GM10248 (cell line): Measurements from ENCODE around the gene ACOT7.

Source experiments
- CTCF ChIA-PET: fragments of 300-600 bp; sonication (Branson Sonifier 250); formaldehyde crosslinking; extraction: SDS; loops from one replicate; lab custom pipeline; 2021; ENCODE audit warnings: antibody characterized with exemption; lab: Yijun Ruan, JAX
- POLR2A ChIA-PET: fragments of 350-650 bp; sonication (Branson Sonifier 250); formaldehyde crosslinking; extraction: SDS; loops from one replicate; lab custom pipeline; 2020; ENCODE audit warnings: antibody characterized with exemption; lab: Yijun Ruan, JAX
- DNase-seq: peaks from one replicate; pipeline ENCODE4 v3.0.0; 2012; ENCODE audit errors: extremely low spot score
- TF ChIP-seq, protein P1 (sequence below): IDR thresholded peaks from 2 replicates; pipeline ENCODE4 v1.5.1; 2012; ENCODE audit warnings: mild to moderate bottlenecking, low read depth; ENCODE audit errors: extremely low read depth, missing control alignments, control extremely low read depth

ACOT7 gene

DNA sequence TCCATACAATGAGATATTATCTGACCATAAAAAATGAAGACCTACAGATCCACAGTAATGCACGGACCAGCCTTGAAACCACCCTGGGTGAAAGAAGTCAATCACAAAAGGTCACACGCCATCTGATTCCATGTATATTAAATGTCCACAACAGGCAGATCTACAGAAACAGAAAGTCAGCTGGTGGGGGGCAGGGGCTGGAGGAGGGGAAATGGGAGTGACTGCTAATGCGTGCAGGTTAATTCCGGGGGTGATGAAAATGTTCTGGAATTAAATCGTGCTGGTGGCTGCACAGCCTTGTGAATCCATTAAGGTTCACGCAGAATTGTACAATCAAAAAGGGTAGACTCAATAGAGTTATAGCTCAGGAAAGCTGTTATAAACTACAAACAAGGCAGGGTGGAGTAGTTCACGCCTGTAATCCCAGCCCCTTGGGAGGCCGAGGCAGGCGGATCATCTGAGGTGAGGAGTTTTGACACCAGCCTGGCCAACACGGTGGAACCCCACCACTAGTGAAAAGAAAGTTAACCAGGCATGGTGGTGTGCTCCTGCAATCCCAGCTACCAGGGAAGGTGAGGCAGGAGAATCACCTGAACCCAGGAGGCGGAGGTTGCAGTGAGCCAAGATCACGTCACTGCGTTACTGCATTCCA, 32.3 kb downstream of the ACOT7 start:
- TF ChIP-seq, protein P1, sequence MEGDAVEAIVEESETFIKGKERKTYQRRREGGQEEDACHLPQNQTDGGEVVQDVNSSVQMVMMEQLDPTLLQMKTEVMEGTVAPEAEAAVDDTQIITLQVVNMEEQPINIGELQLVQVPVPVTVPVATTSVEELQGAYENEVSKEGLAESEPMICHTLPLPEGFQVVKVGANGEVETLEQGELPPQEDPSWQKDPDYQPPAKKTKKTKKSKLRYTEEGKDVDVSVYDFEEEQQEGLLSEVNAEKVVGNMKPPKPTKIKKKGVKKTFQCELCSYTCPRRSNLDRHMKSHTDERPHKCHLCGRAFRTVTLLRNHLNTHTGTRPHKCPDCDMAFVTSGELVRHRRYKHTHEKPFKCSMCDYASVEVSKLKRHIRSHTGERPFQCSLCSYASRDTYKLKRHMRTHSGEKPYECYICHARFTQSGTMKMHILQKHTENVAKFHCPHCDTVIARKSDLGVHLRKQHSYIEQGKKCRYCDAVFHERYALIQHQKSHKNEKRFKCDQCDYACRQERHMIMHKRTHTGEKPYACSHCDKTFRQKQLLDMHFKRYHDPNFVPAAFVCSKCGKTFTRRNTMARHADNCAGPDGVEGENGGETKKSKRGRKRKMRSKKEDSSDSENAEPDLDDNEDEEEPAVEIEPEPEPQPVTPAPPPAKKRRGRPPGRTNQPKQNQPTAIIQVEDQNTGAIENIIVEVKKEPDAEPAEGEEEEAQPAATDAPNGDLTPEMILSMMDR, result no peak
- POLR2A ChIA-PET, result no interaction called here
- CTCF ChIA-PET, result interaction anchor here (1.1 to 9.3 kb wide), 10 partner anchors 12 to 114 kb away, joined by 4 to 127 read pairs (median 20); partner anchors contain the start of gene ACOT7
- DNase-seq, result no peak

DNA sequence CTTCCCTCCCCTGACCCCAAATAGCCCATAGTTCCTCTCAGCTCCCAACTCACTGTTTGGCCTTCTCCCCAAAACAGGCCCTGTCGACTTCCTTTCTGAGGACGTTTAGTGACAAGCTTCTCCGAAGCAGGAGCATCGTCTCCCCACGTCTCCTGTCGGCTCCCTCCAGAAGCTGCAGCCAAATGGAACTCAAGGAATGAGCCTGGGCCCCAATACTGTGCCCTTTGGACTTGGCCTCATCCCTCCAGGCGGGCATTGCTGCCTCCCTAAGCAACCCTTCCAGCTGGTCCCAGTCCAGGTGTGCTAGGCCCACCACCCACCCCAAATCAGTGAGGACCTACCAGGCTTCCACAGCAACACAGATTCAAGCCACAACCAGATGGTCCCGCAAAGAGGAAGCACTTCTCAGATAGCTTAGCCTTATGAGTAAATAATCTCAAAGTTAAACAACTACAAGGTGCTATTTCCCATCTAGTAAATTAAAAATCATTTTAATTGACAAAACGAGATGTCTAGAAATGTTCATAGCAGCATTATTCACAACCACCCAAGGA, 33.0 kb downstream of the ACOT7 start:
- ChIA-PET CTCF (interaction anchor here (1.0 to 9.3 kb wide), 7 partner anchors 11 to 156 kb away, joined by 3 to 127 read pairs (median 33); partner anchors contain the start of gene ACOT7), POLR2A (no interaction called here)
- TF ChIP-seq, protein P1, result no peak
- DNase-seq, result no peak

DNA sequence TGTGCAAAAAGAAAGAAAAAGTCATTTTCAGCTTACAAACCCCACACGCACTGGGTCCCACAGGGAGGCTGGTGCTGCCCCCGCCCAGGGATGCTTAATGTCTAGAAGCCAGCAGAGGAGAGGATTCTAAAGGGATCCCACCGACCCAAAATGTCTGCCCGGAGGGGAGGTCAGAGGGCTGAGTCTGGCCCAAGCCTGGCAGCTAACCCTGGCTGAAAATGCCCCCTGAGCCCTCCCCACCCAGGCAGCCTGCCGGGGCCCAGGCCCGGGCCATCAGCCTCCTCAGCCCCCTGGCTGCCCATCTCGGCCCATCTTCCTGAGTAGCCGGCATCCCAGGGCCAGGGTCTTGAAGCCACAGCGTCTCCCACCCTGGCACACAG, 33.5 kb downstream of the ACOT7 start:
- DNase-seq, result no peak
- CTCF ChIA-PET, result interaction anchor here (1.0 to 9.3 kb wide), 7 partner anchors 11 to 155 kb away, joined by 3 to 127 read pairs (median 33); partner anchors contain the start of gene ACOT7
- POLR2A ChIA-PET, result no interaction called here
- TF ChIP-seq, protein P1, result no peak

DNA sequence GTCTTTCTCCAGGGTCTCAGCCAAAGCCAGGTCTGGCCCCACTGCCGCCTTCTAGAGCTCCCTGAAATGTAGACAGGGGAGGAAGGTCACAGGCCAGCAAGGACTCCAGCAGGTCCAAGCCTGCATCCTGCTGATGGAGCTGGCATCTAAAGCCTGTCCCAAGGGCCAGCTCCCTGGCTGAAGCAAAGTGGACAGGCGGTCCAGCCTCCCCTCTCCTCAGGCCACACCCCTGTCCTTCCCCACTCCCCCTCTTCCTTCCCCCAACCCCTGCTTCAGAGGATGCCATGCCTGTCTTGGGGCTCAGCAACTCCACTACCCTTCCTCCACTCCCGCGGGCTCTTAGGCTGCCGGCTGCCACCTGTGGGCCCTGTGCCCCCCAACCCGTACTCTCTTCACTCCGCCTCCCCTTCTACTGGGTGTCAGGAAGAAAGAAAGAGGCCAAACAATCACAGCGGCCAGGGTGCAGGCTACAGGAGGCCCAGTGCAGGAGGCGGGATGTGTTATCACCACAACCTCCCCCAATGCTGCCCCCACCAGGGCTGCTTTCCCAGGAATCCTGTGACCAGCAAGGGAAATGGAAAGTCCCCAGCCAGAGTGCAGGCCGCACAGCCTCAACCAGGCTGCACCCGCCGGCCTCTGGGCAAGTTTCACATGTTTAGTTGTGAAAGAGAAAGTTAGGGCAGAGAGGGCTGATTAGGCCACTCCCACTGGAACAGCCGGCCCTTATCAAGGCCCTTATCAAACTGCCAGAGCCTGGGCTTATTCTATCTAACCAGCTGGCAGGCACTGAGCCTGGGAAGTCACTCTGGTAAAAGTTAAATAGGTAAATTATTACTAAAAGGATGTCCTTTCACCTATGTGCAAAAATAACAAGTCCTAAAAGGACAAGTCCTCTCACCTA, 34.1 kb downstream of the ACOT7 start:
- TF ChIP-seq, protein P1, result no peak
- peak; percentile 82 for DNase-seq
- CTCF ChIA-PET, result interaction anchor here (0.8 to 9.3 kb wide), 11 partner anchors 10 to 195 kb away, joined by 3 to 127 read pairs (median 6); partner anchors contain the start of genes ACOT7 and NOL9
- POLR2A ChIA-PET, result interaction anchor here (0.6 kb wide), 1 partner anchor 13 kb away, joined by 6 read pairs; no protein-coding TSS in a partner anchor

DNA sequence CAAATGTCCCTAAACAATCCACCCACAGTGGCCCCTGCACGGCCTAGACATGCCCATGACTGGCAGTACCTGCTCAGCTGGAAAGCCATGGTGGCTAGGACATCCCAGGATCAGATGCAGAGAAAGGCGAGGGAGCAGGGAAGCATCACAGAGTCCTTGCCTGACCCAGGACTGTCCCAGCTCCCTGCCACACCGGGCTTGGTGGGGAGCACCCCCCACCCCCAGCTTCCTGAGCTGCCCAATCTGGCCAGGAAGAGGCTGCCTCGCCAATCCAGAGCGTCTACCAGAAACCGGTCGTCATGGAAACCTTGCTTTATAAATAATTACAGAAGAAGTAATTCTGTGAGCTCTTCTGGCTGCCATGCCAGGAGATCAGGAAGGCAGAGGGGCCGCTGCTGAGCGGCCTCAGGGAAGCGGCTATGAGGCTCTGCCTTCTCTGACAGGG, 34.8 kb downstream of the ACOT7 start:
- DNase-seq, result peak; percentile 55
- ChIA-PET CTCF (interaction anchor here (0.8 to 9.3 kb wide), 10 partner anchors 9 to 196 kb away, joined by 3 to 127 read pairs (median 5); partner anchors contain the start of genes ACOT7 and NOL9), POLR2A (interaction anchor here (0.6 kb wide), 1 partner anchor 13 kb away, joined by 6 read pairs; no protein-coding TSS in a partner anchor)
- TF ChIP-seq, protein P1, result no peak

DNA sequence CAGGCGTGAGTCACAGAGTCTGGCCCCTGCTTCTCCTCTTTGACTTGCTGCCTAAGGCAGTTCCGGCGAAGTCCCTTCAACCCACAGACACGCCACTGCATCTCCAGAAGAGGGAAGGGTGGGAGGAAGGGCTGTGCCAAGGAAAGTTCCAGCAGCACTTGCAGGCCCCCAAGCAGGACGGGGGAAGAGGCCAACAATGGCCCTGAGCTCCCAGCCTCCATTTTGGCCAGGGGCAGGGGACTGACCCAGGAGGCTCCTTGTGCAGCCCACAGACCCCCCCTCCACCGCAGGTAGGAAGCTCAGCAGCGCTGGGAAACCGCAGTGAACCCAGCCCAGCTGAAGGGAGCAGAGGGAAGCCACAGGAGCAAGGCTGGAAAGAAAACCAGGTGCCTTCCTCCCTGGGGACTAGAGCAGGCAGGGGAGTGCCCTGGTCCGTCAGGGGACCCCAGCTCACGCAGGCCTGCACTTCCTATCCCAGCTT, 35.4 kb downstream of the ACOT7 start:
- TF ChIP-seq, protein P1, result no peak
- ChIA-PET CTCF (interaction anchor here (0.8 to 9.3 kb wide), 12 partner anchors 9 to 196 kb away, joined by 3 to 127 read pairs (median 4); partner anchors contain the start of genes ACOT7 and NOL9), POLR2A (interaction anchor here (0.6 kb wide), 1 partner anchor 43 kb away, joined by 3 read pairs; no protein-coding TSS in a partner anchor)
- DNase-seq, result no peak
